Caco-2 (cell line): Measurements from ENCODE around the gene LARP6. TPM values are rescaled to one million over a fixed set of nuclear protein-coding genes. Genes with fewer than 3 reads are reported as not detected.

Experiments
- BruUV-seq: library from RNA; stranded (reverse); fragments of 400-500 nt; replicated peaks from 2 replicates; lab custom pipeline; 2021; lab: Mats Ljungman, UMichigan
- CTCF ChIA-PET: fragments of 300-600 bp; sonication (Branson Sonifier 250); formaldehyde crosslinking; loops from one replicate; lab custom pipeline; 2022; ENCODE audit warnings: antibody characterized with exemption; lab: Charles Lee
- POLR2A ChIA-PET: fragments of 300-600 bp; sonication (Branson Sonifier 250); formaldehyde crosslinking; loops from one replicate; lab custom pipeline; 2022; ENCODE audit warnings: antibody characterized with exemption; lab: Charles Lee
- DNase-seq, 2 experiments: peaks; one replicate each; pipeline versions ENCODE4 v3.0.0 to v3.0.0-alpha.2; 2020 to 2022
- H3K27me3 ChIP-seq: replicated peaks from 2 replicates; pipeline ENCODE4 v1.6.0; 2011; ENCODE audit warnings: low read length; ENCODE audit not compliant: control insufficient read depth, insufficient read depth
- H3K36me3 ChIP-seq: 2 replicates; pipeline ENCODE4 v1.5.1; 2011; ENCODE audit warnings: low read length; ENCODE audit not compliant: control insufficient read depth, insufficient read depth
- H3K4me1 ChIP-seq: fragments of 250-450 bp; sonication (Bioruptor Pico); 2 replicates; pipeline ENCODE4 v1.5.1; 2020; ENCODE audit warnings: mild to moderate bottlenecking
- H3K4me3 ChIP-seq: 2 replicates; pipeline ENCODE4 v1.5.1; 2011; ENCODE audit warnings: low read depth, mild to moderate bottlenecking, control low read depth, low read length
- H3K9me3 ChIP-seq: fragments of 250-450 bp; sonication (Bioruptor Pico); 2 replicates; pipeline ENCODE4 v1.5.1; 2020; ENCODE audit warnings: mild to moderate bottlenecking, moderate library complexity
- H3K27ac Mint-ChIP-seq: one replicate; pipeline ENCODE4 v1.8.0; 2022; ENCODE audit warnings: mixed read lengths; ENCODE audit not compliant: unreplicated experiment
- H3K27me3 Mint-ChIP-seq: one replicate; pipeline ENCODE4 v1.8.0; 2022; ENCODE audit warnings: mixed read lengths; ENCODE audit not compliant: insufficient read depth, unreplicated experiment
- H3K36me3 Mint-ChIP-seq: one replicate; pipeline ENCODE4 v1.8.0; 2022; ENCODE audit warnings: mild to moderate bottlenecking, mixed read lengths; ENCODE audit not compliant: insufficient read depth, unreplicated experiment
- H3K4me1 Mint-ChIP-seq: one replicate; pipeline ENCODE4 v1.8.0; 2022; ENCODE audit warnings: low read depth, mixed read lengths; ENCODE audit not compliant: unreplicated experiment
- H3K4me3 Mint-ChIP-seq: one replicate; pipeline ENCODE4 v1.8.0; 2022; ENCODE audit warnings: mild to moderate bottlenecking, moderate library complexity, mixed read lengths; ENCODE audit not compliant: unreplicated experiment
- H3K9me3 Mint-ChIP-seq: one replicate; pipeline ENCODE4 v1.8.0; 2022; ENCODE audit warnings: mixed read lengths; ENCODE audit not compliant: unreplicated experiment
- intact Hi-C: fragments of 100-400 bp; cut with micrococcal nuclease; formaldehyde crosslinking; loops from one replicate; pipeline ENCODE4 v1.10.0; 2022; ENCODE audit not compliant: unreplicated experiment
- total RNA-seq: library from RNA; stranded (reverse); gene quantifications from 2 replicates; pipeline ENCODE4 v1.2.3, GENCODE V29; 2022
- TF ChIP-seq, protein P1 (sequence below), 2 experiments: fragments of 200-600 bp in 1 of 2; IDR thresholded peaks; 1 replicate in 1 of 2; 2 replicates in 1 of 2; pipeline versions ENCODE4 v1.5.1 to v1.8.0; 2011 to 2022; ENCODE audit warnings: antibody characterized with exemption in 1 of 2, control low read depth in 1 of 2, inconsistent platforms in 1 of 2, low read depth in 1 of 2, low read length in 1 of 2, mild to moderate bottlenecking in 1 of 2, moderate library complexity in 1 of 2; ENCODE audit not compliant: insufficient read depth in 1 of 2, severe bottlenecking in 1 of 2, unreplicated experiment in 1 of 2

LARP6 gene
- total RNA-seq, 1 experiment from 2014 or later, result 19.7 TPM

DNA sequence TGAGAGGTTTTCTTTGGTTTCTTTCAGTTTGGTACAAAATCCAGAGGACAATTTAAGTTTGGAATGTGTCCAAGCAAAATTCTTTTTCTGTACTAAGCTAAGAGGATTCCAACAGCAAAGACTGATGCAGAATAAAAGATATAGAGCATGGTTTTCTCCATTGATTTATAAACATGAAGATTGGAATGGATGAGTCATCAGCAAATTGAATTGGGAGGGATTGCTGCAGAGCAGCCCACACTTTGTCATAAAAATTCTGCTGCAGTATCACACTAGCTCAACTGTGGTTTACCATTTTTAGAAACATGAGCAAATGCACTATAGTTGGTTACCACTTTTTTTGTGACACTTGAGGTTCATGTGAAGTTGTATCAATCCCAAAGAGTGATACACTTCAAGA is 16.1 kb upstream of the LARP6 start:
- no peaks in the 10 kb centered on the region for H3K27me3 ChIP-seq
- no peaks in the 10 kb centered on the region for H3K36me3 ChIP-seq
- Mint-ChIP-seq H3K4me1 (peaks cover 12% of the 10 kb centered on the region), H3K9me3 (no peaks in the 10 kb centered on the region), H3K4me3 (no peak overlapping the region), H3K27me3 (peaks cover 2% of the 10 kb centered on the region), H3K27ac (no peak overlapping the region), H3K36me3 (no peaks in the 10 kb centered on the region)
- peaks cover 13% of the 10 kb centered on the region for H3K4me1 ChIP-seq
- BruUV-seq, result no TSS peak
- H3K9me3 ChIP-seq, result no peaks in the 10 kb centered on the region
- no peak overlapping the region for H3K4me3 ChIP-seq
- CTCF ChIA-PET, result no interaction called here
- TF ChIP-seq, protein P1, sequence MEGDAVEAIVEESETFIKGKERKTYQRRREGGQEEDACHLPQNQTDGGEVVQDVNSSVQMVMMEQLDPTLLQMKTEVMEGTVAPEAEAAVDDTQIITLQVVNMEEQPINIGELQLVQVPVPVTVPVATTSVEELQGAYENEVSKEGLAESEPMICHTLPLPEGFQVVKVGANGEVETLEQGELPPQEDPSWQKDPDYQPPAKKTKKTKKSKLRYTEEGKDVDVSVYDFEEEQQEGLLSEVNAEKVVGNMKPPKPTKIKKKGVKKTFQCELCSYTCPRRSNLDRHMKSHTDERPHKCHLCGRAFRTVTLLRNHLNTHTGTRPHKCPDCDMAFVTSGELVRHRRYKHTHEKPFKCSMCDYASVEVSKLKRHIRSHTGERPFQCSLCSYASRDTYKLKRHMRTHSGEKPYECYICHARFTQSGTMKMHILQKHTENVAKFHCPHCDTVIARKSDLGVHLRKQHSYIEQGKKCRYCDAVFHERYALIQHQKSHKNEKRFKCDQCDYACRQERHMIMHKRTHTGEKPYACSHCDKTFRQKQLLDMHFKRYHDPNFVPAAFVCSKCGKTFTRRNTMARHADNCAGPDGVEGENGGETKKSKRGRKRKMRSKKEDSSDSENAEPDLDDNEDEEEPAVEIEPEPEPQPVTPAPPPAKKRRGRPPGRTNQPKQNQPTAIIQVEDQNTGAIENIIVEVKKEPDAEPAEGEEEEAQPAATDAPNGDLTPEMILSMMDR (IDR thresholded peaks at IDR 0.05; ENCODE audit: insufficient read depth in 1 of 2, low read depth in 1 of 2, low read length in 1 of 2, severe bottlenecking in 1 of 2, unreplicated experiment in 1 of 2), result no peak
- POLR2A ChIA-PET, result no interaction called here
- intact Hi-C loops, result no loop called here
- no peak for DNase-seq

DNA sequence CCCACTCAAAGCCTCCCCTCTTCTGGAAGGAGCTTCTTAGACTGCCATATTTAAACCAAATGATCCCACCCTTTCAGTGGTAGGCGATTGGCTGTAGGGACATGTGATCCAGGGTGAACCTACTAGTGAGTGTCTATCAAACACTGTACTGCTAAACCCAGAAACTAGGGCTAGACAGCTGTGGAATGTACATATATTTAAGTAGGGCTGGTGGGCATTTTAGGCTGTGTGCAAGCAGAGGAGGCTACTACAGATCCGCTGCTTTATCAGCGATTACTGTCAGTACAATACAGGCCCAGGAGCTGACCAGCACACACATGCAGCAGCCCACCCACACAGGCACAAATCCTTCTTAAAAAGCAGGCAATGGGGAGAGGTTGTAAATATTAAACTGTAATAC is 15.4 kb upstream of the LARP6 start:
- Mint-ChIP-seq H3K4me1 (peaks cover 5% of the 10 kb centered on the region), H3K27me3 (peaks cover 2% of the 10 kb centered on the region), H3K27ac (no peak overlapping the region), H3K36me3 (no peaks in the 10 kb centered on the region), H3K9me3 (no peaks in the 10 kb centered on the region), H3K4me3 (no peak overlapping the region)
- POLR2A ChIA-PET, result no interaction called here
- DNase-seq, result no peak
- CTCF ChIA-PET, result no interaction called here
- Histone ChIP-seq H3K27me3 (no peaks in the 10 kb centered on the region), H3K4me1 (peaks cover 6% of the 10 kb centered on the region), H3K4me3 (no peak overlapping the region), H3K9me3 (no peaks in the 10 kb centered on the region), H3K36me3 (no peaks in the 10 kb centered on the region)
- intact Hi-C loops, result no loop called here
- BruUV-seq, result no TSS peak
- TF ChIP-seq, protein P1 (IDR thresholded peaks at IDR 0.05; ENCODE audit: insufficient read depth in 1 of 2, low read depth in 1 of 2, low read length in 1 of 2, severe bottlenecking in 1 of 2, unreplicated experiment in 1 of 2), result no peak

DNA sequence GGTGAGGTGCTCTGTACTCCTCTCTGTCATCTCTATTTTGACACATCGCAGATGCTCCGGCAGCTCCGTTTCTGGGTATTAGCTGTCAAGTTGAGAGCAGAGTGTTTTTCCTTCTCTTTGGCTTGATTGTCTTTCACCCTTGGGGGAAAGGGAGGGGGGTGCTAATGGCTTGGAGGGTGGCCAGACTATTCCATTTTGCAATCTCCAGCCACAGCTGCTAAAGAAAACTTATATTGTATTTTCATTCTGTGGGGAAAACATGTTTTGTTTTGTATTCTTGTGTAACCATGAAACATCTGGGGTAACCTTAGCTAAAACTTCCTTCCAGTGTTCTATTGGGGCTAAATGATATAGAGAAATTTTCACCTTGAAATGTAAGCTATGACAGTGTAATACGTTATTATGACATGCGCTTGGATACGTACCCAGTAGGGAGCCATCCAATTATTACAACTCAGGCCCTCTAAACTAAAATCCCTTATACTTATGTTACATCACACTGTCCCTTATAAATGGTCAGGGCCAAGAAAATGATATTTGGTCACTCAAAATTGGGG is 14.0 kb upstream of the LARP6 start:
- no peak overlapping the region for H3K4me3 ChIP-seq
- intact Hi-C loops, result no loop called here
- H3K36me3 Mint-ChIP-seq, result no peaks in the 10 kb centered on the region
- DNase-seq, result no peak
- POLR2A ChIA-PET, result no interaction called here
- no peak overlapping the region for H3K27ac Mint-ChIP-seq
- no peak overlapping the region for H3K4me3 Mint-ChIP-seq
- H3K4me1 Mint-ChIP-seq, result no peaks in the 10 kb centered on the region
- CTCF ChIA-PET, result no interaction called here
- no peaks in the 10 kb centered on the region for H3K4me1 ChIP-seq
- no peaks in the 10 kb centered on the region for H3K36me3 ChIP-seq
- no peaks in the 10 kb centered on the region for H3K27me3 ChIP-seq
- H3K9me3 ChIP-seq, result no peaks in the 10 kb centered on the region
- no peaks in the 10 kb centered on the region for H3K9me3 Mint-ChIP-seq
- peaks cover 2% of the 10 kb centered on the region for H3K27me3 Mint-ChIP-seq
- TF ChIP-seq, protein P1 (IDR thresholded peaks at IDR 0.05; ENCODE audit: insufficient read depth in 1 of 2, low read depth in 1 of 2, low read length in 1 of 2, severe bottlenecking in 1 of 2, unreplicated experiment in 1 of 2), result no peak
- no TSS peak for BruUV-seq
